SK-N-SH (cell line): Measurements from ENCODE around the gene PRM3. TPM values are rescaled to one million over a fixed set of nuclear protein-coding genes. Genes with fewer than 3 reads are reported as not detected.

Experiments
- CTCF ChIA-PET: fragments of 300-600, 350-600 bp; formaldehyde crosslinking; extraction: SDS; loops from one replicate; lab custom pipeline; 2021; lab: Yijun Ruan, JAX
- POLR2A ChIA-PET: fragments of 350-600 bp; sonication (Branson Sonifier 250); formaldehyde crosslinking; extraction: SDS; loops from one replicate; lab custom pipeline; 2020; ENCODE audit warnings: antibody characterized with exemption, inconsistent platforms; lab: Yijun Ruan, JAX
- DNase-seq: peaks from one replicate; pipeline ENCODE4 v3.0.0; 2012
- H2AFZ ChIP-seq: fragments of 200-600 bp; sonication (generic); 2 replicates; pipeline ENCODE4 v1.8.1; 2016; ENCODE audit warnings: antibody characterized with exemption, mild to moderate bottlenecking, low read depth
- H3F3A ChIP-seq: fragments of 200-600 bp; sonication (generic); replicated peaks from 2 replicates; pipeline ENCODE3; 2016; ENCODE audit warnings: antibody characterized with exemption, mild to moderate bottlenecking; ENCODE audit not compliant: insufficient read depth
- H3K27ac ChIP-seq, 2 experiments: fragments of 200-500 bp in 1 of 2; fragments of 200-600 bp in 1 of 2; sonication (Bioruptor generic) in 1 of 2; sonication (generic), shearing (Covaris generic) in 1 of 2; 2 replicates each; pipeline versions ENCODE4 v1.5.1 to v1.6.1; 2014 to 2016; ENCODE audit warnings: low read depth in 2 of 2, inconsistent platforms in 1 of 2, low read length in 1 of 2, mild to moderate bottlenecking in 1 of 2, mixed read lengths in 1 of 2
- H3K27me3 ChIP-seq: fragments of 200-600 bp; sonication (generic), shearing (Covaris generic); 2 replicates; pipeline ENCODE4 v1.6.1; 2016; ENCODE audit warnings: mixed run types; ENCODE audit not compliant: insufficient read depth
- H3K36me3 ChIP-seq, 2 experiments: fragments of 200-500 bp in 1 of 2; fragments of 200-600 bp in 1 of 2; sonication (Bioruptor generic) in 1 of 2; sonication (generic) in 1 of 2; replicated peaks in 1 of 2; 2 replicates each; pipeline versions ENCODE3 to v1.5.1; 2014 to 2016; ENCODE audit warnings: low read length in 1 of 2, mild to moderate bottlenecking in 1 of 2; ENCODE audit not compliant: insufficient read depth in 2 of 2, control insufficient read depth in 1 of 2
- H3K4me1 ChIP-seq, 2 experiments: fragments of 200-500 bp in 1 of 2; fragments of 200-600 bp in 1 of 2; sonication (Bioruptor generic) in 1 of 2; sonication (generic), shearing (Covaris generic) in 1 of 2; 2 replicates each; pipeline versions ENCODE4 v1.5.1 to v1.6.1; 2014 to 2016; ENCODE audit warnings: low read depth in 1 of 2, low read length in 1 of 2, mixed run types in 1 of 2; ENCODE audit not compliant: insufficient read depth in 2 of 2, control insufficient read depth in 1 of 2
- H3K4me2 ChIP-seq: fragments of 200-600 bp; sonication (generic), shearing (Covaris generic); 2 replicates; pipeline ENCODE4 v1.6.1; 2017; ENCODE audit warnings: mixed run types
- H3K4me3 ChIP-seq, 2 experiments: fragments of 200-500 bp in 1 of 2; fragments of 200-600 bp in 1 of 2; sonication (Bioruptor generic) in 1 of 2; sonication (generic), shearing (Covaris generic) in 1 of 2; 2 replicates each; pipeline versions ENCODE4 v1.5.1 to v1.8.1; 2014 to 2016; ENCODE audit warnings: low read depth in 2 of 2, inconsistent platforms in 1 of 2, low read length in 1 of 2, mild to moderate bottlenecking in 1 of 2, mixed read lengths in 1 of 2, moderate library complexity in 1 of 2
- H3K79me2 ChIP-seq: fragments of 200-600 bp; sonication (generic); 2 replicates; pipeline ENCODE4 v1.8.1; 2017; ENCODE audit warnings: mild to moderate bottlenecking; ENCODE audit not compliant: insufficient read depth
- H3K9ac ChIP-seq: fragments of 200-600 bp; sonication (generic); 2 replicates; pipeline ENCODE4 v1.6.1; 2017; ENCODE audit warnings: mixed run types
- H3K9me2 ChIP-seq: fragments of 200-600 bp; sonication (generic); 2 replicates; pipeline ENCODE4 v1.6.1; 2017; ENCODE audit warnings: mixed run types
- H3K9me3 ChIP-seq: fragments of 200-600 bp; sonication (generic); 2 replicates; pipeline ENCODE4 v1.6.1; 2017; ENCODE audit warnings: mixed run types, mild to moderate bottlenecking, moderate library complexity
- H4K20me1 ChIP-seq: fragments of 200-600 bp; sonication (generic); 2 replicates; pipeline ENCODE4 v1.6.1; 2017; ENCODE audit warnings: mild to moderate bottlenecking, mixed run types; ENCODE audit not compliant: insufficient read depth
- CHD2 ChIP-seq: fragments of 150-350 bp; IDR thresholded peaks from 2 replicates; pipeline ENCODE4 v1.6.1; 2018; ENCODE audit warnings: low read length; ENCODE audit not compliant: partially characterized antibody
- EP300 ChIP-seq, 2 experiments: IDR thresholded peaks; 2 replicates each; pipeline versions ENCODE4 v1.4.0 to v1.6.1; 2012; ENCODE audit warnings: borderline replicate concordance in 1 of 2, low read depth in 1 of 2, low read length in 1 of 2
- EZH2phosphoT487 ChIP-seq: fragments of 200-600 bp; sonication (generic); IDR thresholded peaks from 2 replicates; pipeline ENCODE4 v1.6.1; 2017; ENCODE audit warnings: low read depth, mixed run types, mild to moderate bottlenecking, antibody characterized with exemption, moderate library complexity, borderline replicate concordance
- FOSL2 ChIP-seq: IDR thresholded peaks from 2 replicates; pipeline ENCODE4 v1.4.0; 2012; ENCODE audit warnings: low read depth, mild to moderate bottlenecking, moderate library complexity, borderline replicate concordance
- FOXJ3 ChIP-seq: sonication (generic); formaldehyde crosslinking; IDR thresholded peaks from 2 replicates; pipeline ENCODE4 v1.5.1; 2020; ENCODE audit warnings: mild to moderate bottlenecking, missing genetic modification reagents
- FOXM1 ChIP-seq: IDR thresholded peaks from 2 replicates; pipeline ENCODE4 v1.4.0; 2012; ENCODE audit warnings: low read depth, mild to moderate bottlenecking
- GABPA ChIP-seq: IDR thresholded peaks from 2 replicates; pipeline ENCODE4 v1.4.0; 2012; ENCODE audit warnings: low read depth, mild to moderate bottlenecking
- JUND ChIP-seq: IDR thresholded peaks from 2 replicates; pipeline ENCODE4 v1.4.0; 2012
- NRF1 ChIP-seq: IDR thresholded peaks from 2 replicates; pipeline ENCODE4 v1.6.1; 2012; ENCODE audit warnings: low read depth, mild to moderate bottlenecking, low read length
- RAD21 ChIP-seq: IDR thresholded peaks from 2 replicates; pipeline ENCODE4 v1.6.1; 2012; ENCODE audit warnings: mild to moderate bottlenecking, low read length
- RCOR1 ChIP-seq: fragments of 150-350 bp; IDR thresholded peaks from 2 replicates; pipeline ENCODE4 v1.6.1; 2017; ENCODE audit warnings: antibody characterized with exemption, low read length
- RFX5 ChIP-seq: IDR thresholded peaks from 2 replicates; pipeline ENCODE4 v1.6.1; 2012; ENCODE audit warnings: mild to moderate bottlenecking, improper control_type of control experiment, low read length
- RXRA ChIP-seq: IDR thresholded peaks from 2 replicates; pipeline ENCODE4 v1.4.0; 2012; ENCODE audit warnings: low read depth, mild to moderate bottlenecking, borderline replicate concordance
- TCF12 ChIP-seq: IDR thresholded peaks from 2 replicates; pipeline ENCODE4 v1.4.0; 2012
- YY1 ChIP-seq: IDR thresholded peaks from 2 replicates; pipeline ENCODE4 v1.4.0; 2012; ENCODE audit warnings: low read depth, mild to moderate bottlenecking
- WGBS: methylation state at CpG from one replicate; pipeline ENCODE4 v1.1.6; 2017; ENCODE audit warnings: low lambda C conversion rate; 5-methylcytosine and 5-hydroxymethylcytosine counted together
- polyA plus RNA-seq, 3 experiments: library from polyadenylated mRNA; depleted of rRNA; stranded (reverse); fragments of >200 nt; gene quantifications; 2 replicates each; pipeline ENCODE4 v1.2.3, GENCODE V29; 2012
- TF ChIP-seq, protein P1 (sequence below): IDR thresholded peaks from 2 replicates; pipeline ENCODE4; 2012
- TF ChIP-seq, protein P2 (sequence below): IDR thresholded peaks from 2 replicates; pipeline ENCODE4 v1.4.0; 2012; ENCODE audit warnings: low read depth
- TF ChIP-seq, protein P3 (sequence below): IDR thresholded peaks from 2 replicates; pipeline ENCODE4 v1.4.0; 2012; ENCODE audit warnings: low read depth, borderline replicate concordance
- TF ChIP-seq, protein P4 (sequence below): fragments of 150-350 bp; IDR thresholded peaks from 2 replicates; pipeline ENCODE4 v1.6.1; 2016; ENCODE audit warnings: mild to moderate bottlenecking, low read depth, low read length

Gene PRM3
- polyA plus RNA-seq, 1 of the 3 experiments (the other 2 are of a cell fraction) = not detected

DNA sequence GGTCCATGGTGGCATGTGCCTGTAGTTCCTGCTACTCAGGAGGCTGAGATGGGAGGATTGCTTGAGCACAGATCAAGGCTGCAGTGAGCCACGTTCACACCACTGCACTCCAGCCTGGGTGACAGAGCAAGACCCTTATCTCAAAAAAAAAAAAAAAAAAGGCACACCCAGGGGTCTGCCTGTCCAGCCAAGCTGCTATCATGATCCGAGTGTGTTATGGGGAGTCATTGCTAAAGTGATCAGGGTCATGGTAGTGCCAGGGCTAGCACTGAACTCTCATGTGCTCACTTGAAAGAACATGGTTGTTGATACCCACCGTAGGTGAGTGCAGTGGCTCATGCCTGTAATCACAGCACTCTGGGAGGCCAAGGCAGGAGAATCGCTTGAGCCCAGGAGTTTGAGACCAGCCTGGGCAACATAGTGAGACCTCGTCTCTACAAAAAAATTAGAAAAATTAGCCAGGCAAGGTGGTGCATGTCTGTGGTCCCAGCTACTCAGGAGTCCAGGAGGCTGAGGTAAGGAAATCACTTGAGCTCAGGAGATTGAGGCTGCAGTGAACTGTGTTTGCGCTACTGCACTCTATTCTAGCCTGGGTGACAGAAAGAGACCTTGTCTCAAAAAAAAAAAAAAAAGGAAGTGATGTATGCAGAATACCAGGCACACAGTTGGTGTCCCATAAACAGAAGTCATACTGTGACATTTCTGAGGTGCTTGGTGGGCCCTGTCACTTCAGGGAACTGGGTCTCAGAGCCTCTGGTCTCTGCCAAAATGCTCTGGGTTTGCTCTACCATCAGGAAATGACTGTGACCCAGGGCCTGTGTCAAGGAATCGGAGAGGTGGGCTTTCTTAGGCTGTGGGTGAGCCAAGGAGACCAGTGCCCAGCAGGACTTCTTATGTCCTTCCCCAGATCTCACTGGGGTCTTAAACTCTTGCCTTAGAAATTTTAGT is 5.5 kb upstream of the PRM3 start:
- no peaks in the 10 kb centered on the region for H4K20me1 ChIP-seq
- no peaks in the 10 kb centered on the region for H3K9me2 ChIP-seq
- POLR2A ChIA-PET = no interaction called here
- no peaks in the 10 kb centered on the region for H3F3A ChIP-seq
- H3K9me3 ChIP-seq = no peaks in the 10 kb centered on the region
- CTCF ChIA-PET = no interaction called here
- 71% methylated on average over 7 of the region's 7 CpGs for WGBS
- H3K9ac ChIP-seq = no peak overlapping the region
- TF ChIP-seq, protein P1, sequence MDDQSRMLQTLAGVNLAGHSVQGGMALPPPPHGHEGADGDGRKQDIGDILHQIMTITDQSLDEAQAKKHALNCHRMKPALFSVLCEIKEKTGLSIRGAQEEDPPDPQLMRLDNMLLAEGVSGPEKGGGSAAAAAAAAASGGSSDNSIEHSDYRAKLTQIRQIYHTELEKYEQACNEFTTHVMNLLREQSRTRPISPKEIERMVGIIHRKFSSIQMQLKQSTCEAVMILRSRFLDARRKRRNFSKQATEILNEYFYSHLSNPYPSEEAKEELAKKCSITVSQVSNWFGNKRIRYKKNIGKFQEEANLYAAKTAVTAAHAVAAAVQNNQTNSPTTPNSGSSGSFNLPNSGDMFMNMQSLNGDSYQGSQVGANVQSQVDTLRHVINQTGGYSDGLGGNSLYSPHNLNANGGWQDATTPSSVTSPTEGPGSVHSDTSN = no peak
- TF ChIP-seq, protein P2, sequence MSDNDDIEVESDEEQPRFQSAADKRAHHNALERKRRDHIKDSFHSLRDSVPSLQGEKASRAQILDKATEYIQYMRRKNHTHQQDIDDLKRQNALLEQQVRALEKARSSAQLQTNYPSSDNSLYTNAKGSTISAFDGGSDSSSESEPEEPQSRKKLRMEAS = no peak
- TF ChIP-seq FOXJ3 (CRISPR knock-in tag) = no peak
- TF ChIP-seq, all 33 proteins: peak for 0
- H3K79me2 ChIP-seq = no peaks in the 10 kb centered on the region
- H3K4me1 ChIP-seq = no peaks in the 10 kb centered on the region
- DNase-seq = no peak
- no peak overlapping the region for H2AFZ ChIP-seq
- no peaks in the 10 kb centered on the region; the same call in none of the 2 replicates for H3K27me3 ChIP-seq
- H3K36me3 ChIP-seq = no peaks in the 10 kb centered on the region
- no peak overlapping the region for H3K4me3 ChIP-seq
- no peak overlapping the region for H3K4me2 ChIP-seq
- H3K27ac ChIP-seq = no peak overlapping the region

DNA sequence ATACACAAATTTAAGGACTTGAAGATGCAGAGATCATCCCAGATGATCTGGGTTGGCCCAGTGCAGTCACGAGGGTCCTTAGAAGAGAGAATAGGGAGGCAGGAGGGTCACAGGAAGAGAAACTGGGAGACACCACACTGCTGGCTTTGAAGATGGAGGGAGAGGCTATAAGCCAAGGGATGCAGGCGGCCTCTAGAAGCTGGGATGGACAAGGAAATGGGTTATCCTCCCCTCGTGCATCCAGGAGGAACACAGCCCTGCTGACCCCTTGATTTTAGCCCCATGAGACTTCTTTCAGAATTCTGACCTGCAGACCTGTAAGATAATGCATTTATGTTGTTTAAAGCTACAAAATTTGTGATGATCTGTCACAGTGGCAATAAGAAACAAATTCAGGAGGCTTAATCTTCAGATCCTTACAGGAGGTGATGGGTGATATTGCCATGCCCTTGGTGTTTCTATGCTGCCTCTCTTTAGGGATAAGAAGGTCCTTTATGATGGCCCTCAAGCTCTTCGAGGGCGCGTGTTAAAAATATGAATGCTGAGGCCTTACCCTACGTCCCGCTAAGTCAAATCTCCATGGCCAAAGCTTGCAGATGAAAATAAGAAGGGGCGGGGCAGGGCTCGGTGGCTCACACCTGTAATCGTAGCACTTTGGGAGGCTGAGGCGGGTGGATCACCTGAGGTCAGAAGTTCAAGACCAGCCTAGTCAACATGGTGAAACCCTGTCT is 4.3 kb upstream of the PRM3 start:
- Histone ChIP-seq H3K9me3 (no peaks in the 10 kb centered on the region), H2AFZ (no peak overlapping the region), H3K36me3 (no peaks in the 10 kb centered on the region), H3K9me2 (no peaks in the 10 kb centered on the region), H3K4me3 (no peak overlapping the region), H3K4me1 (no peaks in the 10 kb centered on the region), H3K4me2 (no peak overlapping the region), H3K27ac (no peak overlapping the region), H3F3A (no peaks in the 10 kb centered on the region), H4K20me1 (no peaks in the 10 kb centered on the region), H3K9ac (no peak overlapping the region), H3K79me2 (no peaks in the 10 kb centered on the region), H3K27me3 (no peaks in the 10 kb centered on the region; the same call in none of the 2 replicates)
- DNase-seq = no peak
- 76% methylated on average over 12 of the region's 12 CpGs for WGBS
- ChIA-PET POLR2A (no interaction called here), CTCF (no interaction called here)
- TF ChIP-seq EZH2phosphoT487 (no peak), RCOR1 (no peak), GABPA (no peak), RAD21 (no peak), CHD2 (no peak), RFX5 (no peak), TCF12 (no peak), RXRA (no peak), FOXM1 (no peak), FOSL2 (no peak), EP300 (IDR thresholded peaks at IDR 0.05; ENCODE audit: borderline replicate concordance in 1 of 2, low read depth in 1 of 2, low read length in 1 of 2) (no peak), NRF1 (no peak), JUND (no peak), YY1 (no peak)
- TF ChIP-seq, protein P3, sequence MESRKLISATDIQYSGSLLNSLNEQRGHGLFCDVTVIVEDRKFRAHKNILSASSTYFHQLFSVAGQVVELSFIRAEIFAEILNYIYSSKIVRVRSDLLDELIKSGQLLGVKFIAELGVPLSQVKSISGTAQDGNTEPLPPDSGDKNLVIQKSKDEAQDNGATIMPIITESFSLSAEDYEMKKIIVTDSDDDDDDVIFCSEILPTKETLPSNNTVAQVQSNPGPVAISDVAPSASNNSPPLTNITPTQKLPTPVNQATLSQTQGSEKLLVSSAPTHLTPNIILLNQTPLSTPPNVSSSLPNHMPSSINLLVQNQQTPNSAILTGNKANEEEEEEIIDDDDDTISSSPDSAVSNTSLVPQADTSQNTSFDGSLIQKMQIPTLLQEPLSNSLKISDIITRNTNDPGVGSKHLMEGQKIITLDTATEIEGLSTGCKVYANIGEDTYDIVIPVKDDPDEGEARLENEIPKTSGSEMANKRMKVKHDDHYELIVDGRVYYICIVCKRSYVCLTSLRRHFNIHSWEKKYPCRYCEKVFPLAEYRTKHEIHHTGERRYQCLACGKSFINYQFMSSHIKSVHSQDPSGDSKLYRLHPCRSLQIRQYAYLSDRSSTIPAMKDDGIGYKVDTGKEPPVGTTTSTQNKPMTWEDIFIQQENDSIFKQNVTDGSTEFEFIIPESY = no peak
- TF ChIP-seq, protein P4, sequence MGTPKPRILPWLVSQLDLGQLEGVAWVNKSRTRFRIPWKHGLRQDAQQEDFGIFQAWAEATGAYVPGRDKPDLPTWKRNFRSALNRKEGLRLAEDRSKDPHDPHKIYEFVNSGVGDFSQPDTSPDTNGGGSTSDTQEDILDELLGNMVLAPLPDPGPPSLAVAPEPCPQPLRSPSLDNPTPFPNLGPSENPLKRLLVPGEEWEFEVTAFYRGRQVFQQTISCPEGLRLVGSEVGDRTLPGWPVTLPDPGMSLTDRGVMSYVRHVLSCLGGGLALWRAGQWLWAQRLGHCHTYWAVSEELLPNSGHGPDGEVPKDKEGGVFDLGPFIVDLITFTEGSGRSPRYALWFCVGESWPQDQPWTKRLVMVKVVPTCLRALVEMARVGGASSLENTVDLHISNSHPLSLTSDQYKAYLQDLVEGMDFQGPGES = no peak
- TF ChIP-seq, protein P2 = no peak
